Pancreas (tissue), 10 donors: Measurements from ENCODE around the gene DHX8. TPM values are rescaled to one million over a fixed set of nuclear protein-coding genes. Genes with fewer than 3 reads are reported as not detected.
"Not testable (repeated sequence)": the region's sequence is repeated elsewhere in the genome, so short reads cannot be mapped to it uniquely, and the experiment has no call there.

Source experiments
- ATAC-seq, 4 donors: fragments of 200-7000 bp; cut with Tn5 transposase; one replicate each; pipeline versions ENCODE4 v1.8.0 to v1.9.1; 2020; ENCODE audit warnings: mild to moderate bottlenecking in 4 of 4, moderate library complexity in 4 of 4
- DNase-seq, 6 donors: peaks; one replicate each; pipeline ENCODE4 v3.0.0-alpha.2; 2020
- FAIRE-seq: peaks from 2 replicates; lab custom pipeline; 2012; peaks lifted over from hg19 to GRCh38; lab: Jason Lieb, UNC
- H3K27ac ChIP-seq, 4 donors: fragments of 200-600 bp; sonication (generic); 1 replicate in 3 of 4; 2 replicates in 1 of 4; pipeline versions ENCODE4 v1.5.0 to v1.8.0; 2020
- H3K27me3 ChIP-seq, 4 donors: fragments of 200-600 bp; one replicate each; pipeline ENCODE4 v1.8.0; 2021
- H3K36me3 ChIP-seq, 3 donors: fragments of 200-600 bp; sonication (generic) in 1 of 3; one replicate each; pipeline versions ENCODE4 v1.5.0 to v1.8.0; 2020 to 2021
- H3K4me1 ChIP-seq, 3 donors: fragments of 200-600 bp; one replicate each; pipeline ENCODE4 v1.8.0; 2021
- H3K4me3 ChIP-seq, 4 donors: fragments of 200-600 bp; sonication (generic) in 2 of 4; one replicate each; pipeline versions ENCODE4 v1.5.0 to v1.8.0; 2020 to 2021
- H3K9me3 ChIP-seq, 4 donors: fragments of 200-600 bp; one replicate each; pipeline ENCODE4 v1.8.0; 2021
- CTCF ChIP-seq, 4 donors: fragments of 200-600 bp; sonication (generic) in 3 of 4; IDR thresholded peaks; one replicate each; pipeline versions ENCODE4 v1.5.0 to v1.8.0; 2021; ENCODE audit warnings: antibody characterized with exemption in 4 of 4
- WGBS, 2 donors: extraction: QIAGEN DNeasy Blood & Tissue Kit; methylation state at CpG; one replicate each; pipeline ENCODE4 v1.1.7; 2013; 5-methylcytosine and 5-hydroxymethylcytosine counted together
- intact Hi-C, 3 donors: fragments of 100-400 bp; cut with DNase I; formaldehyde crosslinking; loops; one replicate each; pipeline versions ENCODE4 v1.11.1 to v1.14.2; 2022
- polyA plus RNA-seq, 2 donors: library from polyadenylated mRNA; stranded (reverse); fragments of 200-250 nt; gene quantifications; one replicate each; pipeline ENCODE4 v1.2.3, GENCODE V29; 2013
- total RNA-seq, 6 donors: library from RNA; stranded (reverse); fragmentation: NEBNext Ultra II Directional in 4 of 6; extraction: Animal tissue kit (Norgen Biotek cat#: 25700) in 4 of 6; gene quantifications; one replicate each; pipeline versions ENCODE4 v1.2.1 to v1.2.4, GENCODE V29; 2021 to 2023
- donor health status: healthy with polysubstance abuse.
- donor health status: DM: no; HTN: no; CAD: no; lungs with moderate emphysema.
- donor health status: DM: no; HTN: no; CAD: no.
- donor health status: control.
- donor health status: control.
- donor health status: Bipolar disorder and iron deficiency.
- donor health status: DM: yes; HTN: yes; CAD: no.
- donor health status: DM: no; HTN: no; CAD: no.
- donor health status: DM: no; HTN: no; CAD: no.
- donor health status: DM: yes; HTN: yes; CAD: no.

The DHX8 gene
- total and polyA plus RNA-seq, 8 donors: 11.0 to 26.0 (median 16.6) TPM

- FAIRE-seq (no peak), ATAC-seq (no peak), DNase-seq (no peak)
- no peaks in the 10 kb centered on the region for H3K36me3 ChIP-seq
- no peak for TF ChIP-seq CTCF (IDR thresholded peaks at IDR 0.05)
- H3K27ac ChIP-seq: no peak overlapping the region
- no peaks in the 10 kb centered on the region for H3K9me3 ChIP-seq
- H3K4me1 ChIP-seq: peaks cover 0 to 4% (median 0%) of the 10 kb centered on the region in 3 donors
- no peaks in the 10 kb centered on the region for H3K27me3 ChIP-seq
- no peak overlapping the region for H3K4me3 ChIP-seq
- 64 to 73% methylated on average over 2 of the region's 2 CpGs for WGBS, 2 donors
- intact Hi-C loops: loop anchor here in 1 of 3 donors (10.0 kb wide), 1 partner anchor 67 kb away; no protein-coding TSS in a partner anchor
These were observed 12.1 kb upstream of the DHX8 start for GRCh38 chr17:43471585-43472160.

DNA sequence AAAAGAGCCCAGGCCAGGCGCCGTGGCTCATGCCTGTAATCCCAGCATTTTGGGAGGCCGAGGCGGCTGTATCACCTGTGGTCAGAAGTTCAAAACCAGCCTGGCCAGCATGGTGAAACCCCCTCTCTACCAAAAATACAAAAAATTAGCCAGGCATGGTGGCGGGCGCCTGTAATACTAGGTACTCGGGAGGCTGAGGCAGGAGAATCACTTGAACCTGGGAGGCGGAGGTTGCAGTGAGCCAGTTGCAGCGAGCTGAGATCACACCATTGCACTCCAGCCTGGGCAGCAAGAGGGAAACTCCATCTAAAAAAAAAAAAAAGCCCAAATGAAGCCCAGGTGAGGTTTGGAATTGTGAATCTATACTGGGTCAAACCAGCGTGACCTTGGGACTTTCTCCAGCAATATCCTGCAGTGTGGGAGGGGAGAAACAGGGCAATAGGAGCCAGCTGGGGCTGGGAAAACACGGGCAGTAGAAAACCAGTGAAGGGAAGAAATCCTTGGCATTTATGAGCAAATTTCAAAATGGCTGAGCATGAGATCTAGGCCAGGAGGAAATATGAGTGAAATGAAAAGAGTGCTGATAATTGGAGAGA, 8.2 kb upstream of the DHX8 start:
- intact Hi-C loops: loop anchor here in 1 of 3 donors (10.0 kb wide), 1 partner anchor 71 kb away; no protein-coding TSS in a partner anchor
- peak in 3 of 4 donors; percentile 56 to 86 (median 82) for ATAC-seq
- H3K4me3 ChIP-seq: no peak overlapping the region

GRCh38 chr17:43476306-43476705, 7.5 kb upstream of the DHX8 start:
- intact Hi-C loops: loop anchor here in 1 of 3 donors (10.0 kb wide), 1 partner anchor 72 kb away; no protein-coding TSS in a partner anchor
- H3K9me3 ChIP-seq, DNase-seq, H3K27me3 ChIP-seq, H3K4me1 ChIP-seq, ATAC-seq, H3K4me3 ChIP-seq, FAIRE-seq, H3K36me3 ChIP-seq, H3K27ac ChIP-seq: not testable (repeated sequence)
- 90 to 91% methylated on average over 9 of the region's 9 CpGs for WGBS, 2 donors

More for the DNA sequence above, 8.2 kb upstream of the DHX8 start:
- no peak for TF ChIP-seq CTCF (IDR thresholded peaks at IDR 0.05)
- no peaks in the 10 kb centered on the region for H3K27me3 ChIP-seq
- peaks cover 0 to 4% (median 0%) of the 10 kb centered on the region in 3 donors for H3K4me1 ChIP-seq
- no peak overlapping the region for H3K27ac ChIP-seq
- H3K9me3 ChIP-seq: no peaks in the 10 kb centered on the region
- no peaks in the 10 kb centered on the region for H3K36me3 ChIP-seq
- WGBS, 2 donors: 80 to 82% methylated on average over 11 of the region's 11 CpGs
- DNase-seq: peak in 3 of 6 donors; percentile 29 to 31 (median 31)
- no peak for FAIRE-seq

DNA sequence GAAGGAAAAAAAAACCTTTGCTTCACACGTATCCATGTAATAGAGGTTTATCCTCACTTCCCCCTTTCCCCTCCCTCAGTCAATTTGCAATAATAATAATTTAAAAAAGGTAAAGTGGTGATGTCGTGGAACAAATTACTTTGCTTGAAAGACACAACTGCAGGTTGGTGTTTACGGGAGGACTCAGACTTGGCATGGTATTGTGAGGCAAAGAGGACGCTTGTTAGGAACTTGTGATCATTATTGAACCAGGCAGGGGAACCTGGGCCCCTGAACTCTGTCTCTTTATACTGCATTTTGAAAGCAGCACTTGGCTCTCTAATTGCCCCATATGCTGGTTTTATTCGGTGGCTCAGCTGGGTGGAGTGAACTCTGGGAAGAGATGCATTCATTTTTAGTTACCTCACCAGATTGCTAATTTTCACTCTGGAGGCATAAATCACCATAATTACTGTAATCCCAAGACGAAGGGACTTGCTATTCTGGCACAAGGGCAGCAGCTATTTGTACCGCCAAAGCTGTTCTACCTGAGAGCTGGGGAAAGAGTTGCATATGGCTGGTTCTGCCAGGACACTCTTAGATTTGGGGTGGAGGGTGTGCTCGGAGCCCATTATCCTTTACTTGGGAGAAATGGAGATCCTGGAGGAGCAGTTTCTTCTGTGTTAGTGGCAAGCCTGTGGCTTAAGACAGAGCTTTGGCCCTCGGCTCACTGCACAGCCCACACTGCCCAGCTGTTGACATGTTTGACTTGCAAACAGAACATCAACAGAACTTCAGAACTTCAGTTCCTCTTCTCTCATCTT, 5.7 kb upstream of the DHX8 start:
- DNase-seq: no peak
- Histone ChIP-seq H3K9me3 (no peaks in the 10 kb centered on the region), H3K4me1 (peaks cover 0 to 6% (median 0%) of the 10 kb centered on the region in 3 donors), H3K27ac (no peak overlapping the region), H3K4me3 (no peak overlapping the region), H3K27me3 (no peaks in the 10 kb centered on the region), H3K36me3 (no peaks in the 10 kb centered on the region)
- no peak for ATAC-seq
- WGBS, 2 donors: 66 to 72% methylated on average over 9 of the region's 9 CpGs
- FAIRE-seq: no peak
- intact Hi-C loops: loop anchor here in 1 of 3 donors (10.0 kb wide), 1 partner anchor 73 kb away; no protein-coding TSS in a partner anchor
- no peak for TF ChIP-seq CTCF (IDR thresholded peaks at IDR 0.05)

DNA sequence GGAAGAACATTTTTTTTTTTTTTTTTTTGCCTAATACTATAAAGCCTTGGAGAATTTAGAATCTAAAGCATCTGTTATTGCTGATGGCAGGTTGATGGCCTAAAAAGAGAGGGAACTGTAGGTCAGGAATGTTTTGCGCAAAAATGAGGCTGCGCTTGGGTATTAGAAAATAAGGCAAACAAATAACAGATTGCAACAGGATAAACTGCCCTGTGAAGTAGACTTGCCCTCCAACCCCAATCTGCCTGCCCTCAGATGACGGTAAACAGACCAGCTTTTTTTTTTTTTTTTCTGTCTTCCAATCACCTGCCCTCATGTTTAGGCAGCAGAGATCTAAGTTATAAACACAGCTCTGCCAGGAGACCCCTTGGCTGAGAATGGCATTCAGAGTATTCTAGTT, 3.8 kb upstream of the DHX8 start:
- WGBS, 2 donors: 82 to 88% methylated on average over 3 of the region's 3 CpGs
- TF ChIP-seq CTCF (IDR thresholded peaks at IDR 0.05): no peak
- no peaks in the 10 kb centered on the region for H3K27me3 ChIP-seq
- DNase-seq (no peak), FAIRE-seq (no peak), ATAC-seq (no peak)
- no peak overlapping the region for H3K4me3 ChIP-seq
- no peaks in the 10 kb centered on the region for H3K9me3 ChIP-seq
- no peak overlapping the region for H3K27ac ChIP-seq
- intact Hi-C loops: loop anchor here in 2 of 3 donors (5.0 to 10.0 kb wide), 2 partner anchors 75 to 83 kb away; partner anchors contain the start of gene ARL4D (in 1 of the 2)
- H3K4me1 ChIP-seq: peaks cover 3 to 12% (median 5%) of the 10 kb centered on the region in 3 donors
- H3K36me3 ChIP-seq: no peaks in the 10 kb centered on the region
